GM18511 (cell line): Measurements from ENCODE around the gene SKA1.
"Not testable (repeated sequence)": the region's sequence is repeated elsewhere in the genome, so short reads cannot be mapped to it uniquely, and the experiment has no call there.

Experiments
- ATAC-seq: cut with Tn5 transposase; IDR thresholded peaks from one replicate; pipeline ENCODE4 v1.9.1; 2021; ENCODE audit warnings: mild to moderate bottlenecking, moderate library complexity; ENCODE audit not compliant: unreplicated experiment

The SKA1 gene

GRCh38 chr18:50393802-50394201 is 19.0 kb downstream of the SKA1 start:
- ATAC-seq: no peak

GRCh38 chr18:50395093-50395492 is 20.2 kb downstream of the SKA1 start:
- no peak for ATAC-seq

GRCh38 chr18:50396005-50396660 is 21.3 kb downstream of the SKA1 start:
- no peak for ATAC-seq

GRCh38 chr18:50397023-50397422 is 22.2 kb downstream of the SKA1 start:
- no peak for ATAC-seq

GRCh38 chr18:50398099-50398498 is 23.3 kb downstream of the SKA1 start:
- ATAC-seq: no peak

- ATAC-seq: no peak
These were observed 24.1 kb downstream of the SKA1 start for GRCh38 chr18:50398947-50399346.

GRCh38 chr18:50399582-50399981 is 24.7 kb downstream of the SKA1 start:
- no peak for ATAC-seq

- ATAC-seq: not testable (repeated sequence)
These were observed 25.6 kb downstream of the SKA1 start for GRCh38 chr18:50400438-50400837.

- ATAC-seq: no peak
These were observed 26.4 kb downstream of the SKA1 start for GRCh38 chr18:50401295-50401694.

GRCh38 chr18:50401888-50402287 is 27.0 kb downstream of the SKA1 start:
- ATAC-seq: no peak

- not testable (repeated sequence) for ATAC-seq
These were observed 30.1 kb downstream of the SKA1 start for GRCh38 chr18:50404752-50405581.

GRCh38 chr18:50405582-50406271 is 30.9 kb downstream of the SKA1 start:
- ATAC-seq: no peak

- ATAC-seq: no peak
These were observed 34.4 kb downstream of the SKA1 start for GRCh38 chr18:50409236-50409635.

- no peak for ATAC-seq
These were observed 35.2 kb downstream of the SKA1 start for GRCh38 chr18:50410008-50410407.

GRCh38 chr18:50410894-50411293 is 36.0 kb downstream of the SKA1 start:
- no peak for ATAC-seq

- ATAC-seq: not testable (repeated sequence)
These were observed 42.0 kb downstream of the SKA1 start for GRCh38 chr18:50416832-50417231.

GRCh38 chr18:50417705-50418104 is 42.9 kb downstream of the SKA1 start:
- ATAC-seq: not testable (repeated sequence)

GRCh38 chr18:50418650-50419049 is 43.8 kb downstream of the SKA1 start:
- no peak for ATAC-seq

GRCh38 chr18:50422286-50422898 is 47.5 kb downstream of the SKA1 start:
- no peak for ATAC-seq

GRCh38 chr18:50424877-50425690 is 50.2 kb downstream of the SKA1 start:
- ATAC-seq: no peak
